ENCODE measurements around the gene KLRC2. TPM values are rescaled to one million over a fixed set of nuclear protein-coding genes. Genes with fewer than 3 reads are reported as not detected.
"Not testable (repeated sequence)": the region's sequence is repeated elsewhere in the genome, so short reads cannot be mapped to it uniquely, and the experiment has no call there.

Gene KLRC2
- under 1 TPM in 1 of 2 donors, not detected in 1; 0.71 TPM for total RNA-seq
- polyA plus RNA-seq: under 1 TPM; 0.22 to 0.55 TPM
- long read RNA-seq, donor 1: 0 reads
- long read RNA-seq, donor 2: 0 reads
- long read RNA-seq, donor 3: 0 reads
- long read RNA-seq, donor 4: 0 reads
- long read RNA-seq, donor 5: 0 reads

DNA sequence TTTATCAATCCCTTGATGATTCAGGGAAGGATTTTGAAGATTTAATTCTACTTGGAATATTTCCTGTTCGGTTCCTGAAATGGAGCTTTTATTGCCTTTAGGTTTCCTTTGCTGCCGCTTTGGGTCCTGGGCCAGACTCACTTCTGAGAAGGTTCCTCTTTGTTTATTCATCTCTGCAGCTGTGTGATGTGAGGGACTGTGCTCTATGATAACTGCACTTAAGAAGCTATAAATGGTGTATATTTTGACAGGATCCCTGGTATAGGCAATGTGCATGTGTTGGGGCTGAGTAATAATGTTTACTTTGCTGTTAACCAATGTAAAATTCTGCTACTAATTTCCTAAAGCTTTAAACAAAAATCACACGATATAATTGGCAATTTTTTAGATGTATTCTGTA is at the start of gene KLRC2:
TSS of gene KLRC2 (minus strand) at position 195 of the 400 bp plus-strand sequence. CDS start at position 171, 24 bp downstream.
- H3K36me3 ChIP-seq (ENCODE audit: control insufficient read depth in 4 of 4, insufficient read depth in 4 of 4, low read length in 4 of 4); H3K4me3 ChIP-seq; H3K27me3 ChIP-seq (ENCODE audit: control insufficient read depth in 3 of 3, insufficient read depth in 3 of 3, low read length in 2 of 3); DNase-seq; H3K27ac ChIP-seq (ENCODE audit: low read depth in 1 of 2, low read length in 1 of 2); H3K9ac ChIP-seq (ENCODE audit: insufficient read depth in 1 of 2, low read length in 2 of 2); ATAC-seq (ENCODE audit: insufficient read depth, low FRiP score); H3K4me1 ChIP-seq (ENCODE audit: control insufficient read depth in 5 of 5, insufficient read depth in 5 of 5, low read length in 5 of 5); H3K9me3 ChIP-seq (ENCODE audit: control insufficient read depth in 4 of 4, insufficient read depth in 3 of 4, low read length in 3 of 4): not testable (repeated sequence)
- WGBS, 2 donors: 37 to 39% methylated on average over 3 of the region's 3 CpGs

DNA sequence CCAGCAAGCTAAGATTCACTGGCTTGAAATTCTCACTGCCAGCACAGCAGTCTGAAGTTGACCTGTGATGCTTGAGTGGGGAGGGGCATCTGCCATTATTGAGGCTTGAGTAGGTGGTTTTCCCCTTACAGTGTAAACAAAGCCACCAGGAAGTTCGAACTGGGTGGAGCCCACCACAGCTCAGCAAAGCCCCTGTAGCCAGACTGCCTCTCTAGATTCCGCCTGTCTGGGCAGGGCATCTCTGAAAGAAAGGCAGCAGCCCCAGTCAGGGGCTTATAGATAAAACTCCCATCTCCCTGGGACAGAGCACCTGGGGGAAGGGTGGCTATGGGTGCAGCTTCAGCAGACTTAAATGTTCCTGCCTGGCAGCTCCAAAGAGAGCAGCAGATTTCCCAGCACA is 46.1 kb upstream of the KLRC2 start:
- not testable (repeated sequence) for H3K27me3 ChIP-seq (ENCODE audit: control insufficient read depth in 3 of 3, insufficient read depth in 3 of 3, low read length in 2 of 3); H3K4me1 ChIP-seq (ENCODE audit: control insufficient read depth in 5 of 5, insufficient read depth in 5 of 5, low read length in 5 of 5); H3K27ac ChIP-seq (ENCODE audit: low read depth in 1 of 2, low read length in 1 of 2); H3K36me3 ChIP-seq (ENCODE audit: control insufficient read depth in 4 of 4, insufficient read depth in 4 of 4, low read length in 4 of 4); DNase-seq; H3K9ac ChIP-seq (ENCODE audit: insufficient read depth in 1 of 2, low read length in 2 of 2); H3K9me3 ChIP-seq (ENCODE audit: control insufficient read depth in 4 of 4, insufficient read depth in 3 of 4, low read length in 3 of 4); H3K4me3 ChIP-seq; ATAC-seq (ENCODE audit: insufficient read depth, low FRiP score)
- 55 to 61% methylated on average over 2 of the region's 2 CpGs for WGBS, 2 donors

DNA sequence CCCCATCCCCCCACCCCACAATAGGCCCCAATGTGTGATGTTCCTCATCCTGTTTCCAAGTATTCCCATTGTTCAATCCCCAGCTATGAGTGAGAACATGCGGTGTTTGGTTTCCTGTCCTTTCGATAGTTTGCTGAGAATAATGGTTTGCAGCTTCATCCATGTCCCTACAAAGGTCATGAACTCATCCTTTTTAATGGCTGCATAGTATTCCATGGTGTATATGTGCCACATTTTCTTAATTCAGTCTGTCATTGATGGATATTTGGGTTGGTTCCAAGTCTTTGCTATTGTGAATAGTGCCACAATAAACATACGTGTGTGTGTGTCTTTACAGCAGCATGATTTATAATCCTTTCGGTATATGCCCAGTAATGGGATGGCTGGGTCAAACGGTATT is 37.0 kb upstream of the KLRC2 start:
- not testable (repeated sequence) for H3K27me3 ChIP-seq (ENCODE audit: control insufficient read depth in 3 of 3, insufficient read depth in 3 of 3, low read length in 2 of 3); DNase-seq; H3K4me1 ChIP-seq (ENCODE audit: control insufficient read depth in 5 of 5, insufficient read depth in 5 of 5, low read length in 5 of 5); H3K4me3 ChIP-seq; H3K9me3 ChIP-seq (ENCODE audit: control insufficient read depth in 4 of 4, insufficient read depth in 3 of 4, low read length in 3 of 4); ATAC-seq (ENCODE audit: insufficient read depth, low FRiP score); H3K27ac ChIP-seq (ENCODE audit: low read depth in 1 of 2, low read length in 1 of 2); H3K36me3 ChIP-seq (ENCODE audit: control insufficient read depth in 4 of 4, insufficient read depth in 4 of 4, low read length in 4 of 4); H3K9ac ChIP-seq (ENCODE audit: insufficient read depth in 1 of 2, low read length in 2 of 2)
- WGBS, 2 donors: 90 to 91% methylated on average over 5 of the region's 5 CpGs

DNA sequence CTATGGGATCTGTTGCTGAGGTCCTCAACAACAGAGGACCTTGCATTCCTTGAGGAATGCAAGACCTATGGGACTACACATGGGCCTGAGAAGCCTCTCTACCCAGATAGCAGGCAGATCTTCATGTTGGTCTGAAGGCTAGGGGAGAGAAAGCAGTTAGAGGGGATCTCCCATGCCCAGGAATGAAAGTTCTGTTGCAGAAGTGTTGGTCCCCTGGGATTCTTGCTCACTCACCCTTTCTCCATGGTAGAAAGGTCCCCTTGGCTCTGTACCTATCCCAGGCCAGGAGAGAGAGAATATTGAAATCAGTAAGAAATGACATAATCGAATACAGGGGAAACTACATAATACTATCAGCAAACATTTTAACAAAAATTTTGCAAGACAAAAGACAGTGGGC is 33.9 kb upstream of the KLRC2 start:
- peaks cover 0 to 2% (median 0%) of the 10 kb centered on the region in 5 donors for H3K4me1 ChIP-seq (ENCODE audit: control insufficient read depth in 5 of 5, insufficient read depth in 5 of 5, low read length in 5 of 5)
- DNase-seq (no peak), ATAC-seq (ENCODE audit: insufficient read depth, low FRiP score) (no peak)
- H3K4me3 ChIP-seq: no peak overlapping the region
- H3K27ac ChIP-seq (ENCODE audit: low read depth in 1 of 2, low read length in 1 of 2): no peak overlapping the region
- H3K9me3 ChIP-seq (ENCODE audit: control insufficient read depth in 4 of 4, insufficient read depth in 3 of 4, low read length in 3 of 4): peaks cover 0 to 4% (median 1%) of the 10 kb centered on the region in 4 donors
- WGBS, 2 donors: 95 to 96% methylated on average over 1 of the region's 1 CpG
- H3K27me3 ChIP-seq (ENCODE audit: control insufficient read depth in 3 of 3, insufficient read depth in 3 of 3, low read length in 2 of 3): no peaks in the 10 kb centered on the region
- H3K36me3 ChIP-seq (ENCODE audit: control insufficient read depth in 4 of 4, insufficient read depth in 4 of 4, low read length in 4 of 4): no peaks in the 10 kb centered on the region
- TF ChIP-seq, protein P1, sequence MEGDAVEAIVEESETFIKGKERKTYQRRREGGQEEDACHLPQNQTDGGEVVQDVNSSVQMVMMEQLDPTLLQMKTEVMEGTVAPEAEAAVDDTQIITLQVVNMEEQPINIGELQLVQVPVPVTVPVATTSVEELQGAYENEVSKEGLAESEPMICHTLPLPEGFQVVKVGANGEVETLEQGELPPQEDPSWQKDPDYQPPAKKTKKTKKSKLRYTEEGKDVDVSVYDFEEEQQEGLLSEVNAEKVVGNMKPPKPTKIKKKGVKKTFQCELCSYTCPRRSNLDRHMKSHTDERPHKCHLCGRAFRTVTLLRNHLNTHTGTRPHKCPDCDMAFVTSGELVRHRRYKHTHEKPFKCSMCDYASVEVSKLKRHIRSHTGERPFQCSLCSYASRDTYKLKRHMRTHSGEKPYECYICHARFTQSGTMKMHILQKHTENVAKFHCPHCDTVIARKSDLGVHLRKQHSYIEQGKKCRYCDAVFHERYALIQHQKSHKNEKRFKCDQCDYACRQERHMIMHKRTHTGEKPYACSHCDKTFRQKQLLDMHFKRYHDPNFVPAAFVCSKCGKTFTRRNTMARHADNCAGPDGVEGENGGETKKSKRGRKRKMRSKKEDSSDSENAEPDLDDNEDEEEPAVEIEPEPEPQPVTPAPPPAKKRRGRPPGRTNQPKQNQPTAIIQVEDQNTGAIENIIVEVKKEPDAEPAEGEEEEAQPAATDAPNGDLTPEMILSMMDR (IDR thresholded peaks at IDR 0.05; ENCODE audit: control extremely low read depth, extremely low read depth): no peak
- H3K9ac ChIP-seq (ENCODE audit: insufficient read depth in 1 of 2, low read length in 2 of 2): no peak overlapping the region

DNA sequence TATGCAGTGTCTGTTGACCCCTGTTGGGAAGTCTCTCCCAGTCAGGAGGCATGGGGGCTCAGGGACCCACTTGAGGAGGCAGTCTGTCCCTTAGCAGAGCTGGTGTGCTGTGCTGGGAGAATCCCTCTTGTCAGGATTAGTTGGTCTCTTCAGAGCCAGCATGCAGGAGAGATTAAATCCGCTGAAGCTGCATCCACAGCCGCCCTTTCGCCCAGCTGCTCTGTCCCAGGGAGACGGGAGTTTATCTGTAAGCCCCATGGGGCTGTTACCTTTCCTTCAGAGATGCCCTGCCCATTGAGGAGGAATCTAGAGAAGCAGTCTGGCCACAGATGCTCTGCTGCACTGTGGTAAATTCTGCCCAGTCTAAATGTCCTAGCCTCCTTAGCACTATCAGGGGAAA is 30.5 kb upstream of the KLRC2 start:
- 89 to 90% methylated on average over 4 of the region's 4 CpGs for WGBS, 2 donors
- no peak for ATAC-seq (ENCODE audit: insufficient read depth, low FRiP score)
- no peaks in the 10 kb centered on the region for H3K27me3 ChIP-seq (ENCODE audit: control insufficient read depth in 3 of 3, insufficient read depth in 3 of 3, low read length in 2 of 3)
- H3K36me3 ChIP-seq (ENCODE audit: control insufficient read depth in 4 of 4, insufficient read depth in 4 of 4, low read length in 4 of 4): no peaks in the 10 kb centered on the region
- peaks cover 0 to 2% (median 0%) of the 10 kb centered on the region in 5 donors for H3K4me1 ChIP-seq (ENCODE audit: control insufficient read depth in 5 of 5, insufficient read depth in 5 of 5, low read length in 5 of 5)
- H3K9ac ChIP-seq (ENCODE audit: insufficient read depth in 1 of 2, low read length in 2 of 2): no peak overlapping the region
- DNase-seq: no peak
- TF ChIP-seq, protein P1 (IDR thresholded peaks at IDR 0.05; ENCODE audit: control extremely low read depth, extremely low read depth): no peak
- H3K9me3 ChIP-seq (ENCODE audit: control insufficient read depth in 4 of 4, insufficient read depth in 3 of 4, low read length in 3 of 4): peaks cover 0 to 3% (median 0%) of the 10 kb centered on the region in 4 donors
- no peak overlapping the region for H3K4me3 ChIP-seq
- no peak overlapping the region for H3K27ac ChIP-seq (ENCODE audit: low read depth in 1 of 2, low read length in 1 of 2)
